A549 (cell line): ENCODE measurements around the gene GSAP. TPM values are rescaled to one million over a fixed set of nuclear protein-coding genes. Genes with fewer than 3 reads are reported as not detected.
A peak's percentile ranks its signal among the peaks of the same experiment; 100 is the strongest.

Experiments
- ATAC-seq, 2 experiments: fragments of 200-7000 bp in 1 of 2; fragments of >200 bp in 1 of 2; cut with Nextera tagmentation in 1 of 2; cut with Tn5 transposase in 1 of 2; 3 replicates each; pipeline versions ENCODE4 v1.8.0 to v1.9.1; 2018 to 2020; ENCODE audit warnings: mild to moderate bottlenecking in 1 of 2, moderate library complexity in 1 of 2
- CTCF ChIA-PET: fragments of 300-600 bp; sonication (Branson Sonifier 250); formaldehyde crosslinking; extraction: SDS; loops from one replicate; lab custom pipeline; 2021; ENCODE audit warnings: antibody characterized with exemption, inconsistent platforms; lab: Yijun Ruan, JAX
- POLR2A ChIA-PET: fragments of 350-600 bp; formaldehyde crosslinking; extraction: SDS; loops from one replicate; lab custom pipeline; 2021; ENCODE audit warnings: antibody characterized with exemption, inconsistent platforms; lab: Yijun Ruan, JAX
- DNase-seq, 2 experiments: peaks; one replicate each; pipeline versions ENCODE4 v3.0.0 to v3.0.0-alpha.2; 2011 to 2016; ENCODE audit warnings: low read depth in 1 of 2, low spot score in 1 of 2
- FAIRE-seq: peaks from 2 replicates; lab custom pipeline; 2011; peaks lifted over from hg19 to GRCh38; lab: Jason Lieb, UNC
- H3K27ac ChIP-seq, 2 experiments: fragments of >200 bp; sonication (Bioruptor Twin); formaldehyde crosslinking; 3 replicates each; pipeline ENCODE4 v1.5.1; 2016 to 2017
- H3K4me1 ChIP-seq: fragments of >200 bp; sonication (Bioruptor Twin); formaldehyde crosslinking; 3 replicates; pipeline ENCODE4 v1.6.1; 2016
- H3K4me2 ChIP-seq: fragments of >200 bp; sonication (Bioruptor Twin); formaldehyde crosslinking; 3 replicates; pipeline ENCODE4 v1.6.1; 2016
- H3K4me3 ChIP-seq: fragments of >200 bp; sonication (Bioruptor Twin); formaldehyde crosslinking; 3 replicates; pipeline ENCODE4 v1.5.1; 2016
- H3K9me3 ChIP-seq: fragments of >200 bp; sonication (Bioruptor Twin); formaldehyde crosslinking; 3 replicates; pipeline ENCODE4 v1.6.1; 2016
- CEBPB ChIP-seq, 2 experiments: fragments of >200 bp in 1 of 2; sonication (Bioruptor Twin) in 1 of 2; formaldehyde crosslinking in 1 of 2; IDR thresholded peaks; 2 replicates each; pipeline ENCODE4 v1.6.1; 2012 to 2016
- CHD4 ChIP-seq: fragments of 200-600 bp; sonication (generic); IDR thresholded peaks from 2 replicates; pipeline ENCODE4 v1.6.1; 2016; ENCODE audit warnings: antibody characterized with exemption, mild to moderate bottlenecking, borderline replicate concordance
- EP300 ChIP-seq, 2 experiments: fragments of >200 bp; sonication (Bioruptor Twin); formaldehyde crosslinking; IDR thresholded peaks; 2 replicates in 1 of 2; 3 replicates in 1 of 2; pipeline ENCODE4 v1.6.1; 2016 to 2017
- FOSB ChIP-seq: fragments of 250-450 bp; sonication (Bioruptor Pico); IDR thresholded peaks from 2 replicates; pipeline ENCODE4 v1.5.0; 2020; ENCODE audit warnings: mild to moderate bottlenecking, moderate library complexity
- FOSL2 ChIP-seq, 2 experiments: fragments of 450-650 bp in 1 of 2; fragments of >200 bp in 1 of 2; sonication (Bioruptor Twin) in 1 of 2; formaldehyde crosslinking; IDR thresholded peaks; 2 replicates each; pipeline versions ENCODE4 v1.5.0 to v1.6.1; 2016 to 2020; ENCODE audit warnings: mild to moderate bottlenecking in 1 of 2, moderate library complexity in 1 of 2
- HOXA7 ChIP-seq: fragments of 250-450 bp; sonication (Bioruptor Pico); IDR thresholded peaks from 2 replicates; pipeline ENCODE4 v1.5.0; 2020; ENCODE audit warnings: mild to moderate bottlenecking, moderate library complexity
- HOXB13 ChIP-seq: fragments of 250-450 bp; sonication (Bioruptor Pico); IDR thresholded peaks from 2 replicates; pipeline ENCODE4 v1.5.0; 2020; ENCODE audit warnings: low read depth, mild to moderate bottlenecking, moderate library complexity
- HOXB5 ChIP-seq: fragments of 250-450 bp; sonication (Bioruptor Pico); IDR thresholded peaks from 2 replicates; pipeline ENCODE4 v1.5.0; 2020; ENCODE audit warnings: mild to moderate bottlenecking, moderate library complexity
- KDM1A ChIP-seq: fragments of 200-600 bp; sonication (generic); IDR thresholded peaks from 2 replicates; pipeline ENCODE4 v1.6.1; 2016; ENCODE audit warnings: low read depth, mild to moderate bottlenecking
- MAFK ChIP-seq: fragments of 450-650 bp; IDR thresholded peaks from 2 replicates; pipeline ENCODE4 v1.6.1; 2014; ENCODE audit not compliant: partially characterized antibody
- MAZ ChIP-seq: fragments of 150-350 bp; IDR thresholded peaks from 2 replicates; pipeline ENCODE4 v1.6.1; 2014; ENCODE audit warnings: antibody characterized with exemption, low read depth, low read length, borderline replicate concordance
- MYC ChIP-seq: IDR thresholded peaks from 2 replicates; pipeline ENCODE4 v1.6.1; 2012; ENCODE audit warnings: mild to moderate bottlenecking, inconsistent platforms, low read length, improper control_type of control experiment, borderline replicate concordance
- NPAS2 ChIP-seq: fragments of 250-450 bp; sonication (Bioruptor Pico); IDR thresholded peaks from 2 replicates; pipeline ENCODE4 v1.8.0; 2022; ENCODE audit warnings: mild to moderate bottlenecking, moderate library complexity, borderline replicate concordance
- NR3C1 ChIP-seq: fragments of >200 bp; sonication (Bioruptor Twin); formaldehyde crosslinking; IDR thresholded peaks from 3 replicates; pipeline ENCODE4 v1.6.1; 2017
- POLR2AphosphoS2 ChIP-seq: conservative IDR thresholded peaks from 2 replicates; pipeline ENCODE4 v1.6.1; 2012; ENCODE audit warnings: low read length, improper control_type of control experiment, inconsistent platforms
- RFX5 ChIP-seq: fragments of 450-650 bp; IDR thresholded peaks from 2 replicates; pipeline ENCODE4 v1.7.1; 2014; ENCODE audit warnings: antibody characterized with exemption, mild to moderate bottlenecking, moderate library complexity
- SMC3 ChIP-seq: fragments of >200 bp; sonication (Bioruptor Twin); formaldehyde crosslinking; IDR thresholded peaks from 3 replicates; pipeline ENCODE4 v1.6.1; 2018; ENCODE audit warnings: inconsistent platforms
- SREBF2 ChIP-seq: fragments of 450-650 bp; IDR thresholded peaks from 2 replicates; pipeline ENCODE4 v1.6.1; 2014; ENCODE audit warnings: mild to moderate bottlenecking, moderate library complexity
- TP53 ChIP-seq: fragments of 250-450 bp; sonication (Bioruptor Pico); IDR thresholded peaks from 2 replicates; pipeline ENCODE4 v1.5.0; 2021; ENCODE audit warnings: mild to moderate bottlenecking, moderate library complexity
- ZFP36 ChIP-seq: fragments of 450-650 bp; IDR thresholded peaks from 2 replicates; pipeline ENCODE4 v1.6.1; 2014; ENCODE audit warnings: borderline replicate concordance; ENCODE audit not compliant: partially characterized antibody
- ZNF302 ChIP-seq: fragments of 250-450 bp; sonication (Bioruptor Pico); IDR thresholded peaks from 2 replicates; pipeline ENCODE4 v1.9.0; 2021; ENCODE audit warnings: inconsistent platforms, mild to moderate bottlenecking, moderate library complexity
- WGBS: methylation state at CpG from one replicate; pipeline ENCODE4 v1.1.6; 2017; ENCODE audit errors: missing lambda C conversion rate; 5-methylcytosine and 5-hydroxymethylcytosine counted together
- polyA plus RNA-seq, 4 experiments: library from polyadenylated mRNA; depleted of rRNA in 3 of 4; stranded (reverse); fragments of >200 nt; fragmentation: RNase III in 1 of 4; extraction: RNeasy Plus Mini Kit Qiagen cat#74134 plus additional on column Dnase treatment in 1 of 4; gene quantifications; 2 replicates in 3 of 4; 3 replicates in 1 of 4; pipeline ENCODE4 v1.2.3, GENCODE V29; 2011 to 2017
- TF ChIP-seq, protein P1 (sequence below): fragments of >200 bp; sonication (Bioruptor Twin); formaldehyde crosslinking; IDR thresholded peaks from 3 replicates; pipeline ENCODE4 v1.5.1; 2016
- TF ChIP-seq, protein P2 (sequence below): fragments of 450-650 bp; IDR thresholded peaks from 2 replicates; pipeline ENCODE4 v1.6.1; 2014; ENCODE audit warnings: antibody characterized with exemption
- TF ChIP-seq, protein P3 (sequence below): fragments of >200 bp; sonication (Bioruptor Twin); formaldehyde crosslinking; IDR thresholded peaks from 3 replicates; pipeline ENCODE4 v1.6.1; 2016
- TF ChIP-seq, protein P4 (sequence below): fragments of >200 bp; sonication (Bioruptor Twin); formaldehyde crosslinking; IDR thresholded peaks from 2 replicates; pipeline ENCODE4 v1.6.1; 2016
- TF ChIP-seq, protein P5 (sequence below): IDR thresholded peaks from 2 replicates; pipeline ENCODE4 v1.6.1; 2012
- TF ChIP-seq, protein P6 (sequence below): IDR thresholded peaks from 2 replicates; pipeline ENCODE4 v1.6.1; 2012

The GSAP gene
- polyA plus RNA-seq, 2 of the 4 experiments (the other 2 are of a cell fraction), result 4.1 to 18.6 TPM

DNA sequence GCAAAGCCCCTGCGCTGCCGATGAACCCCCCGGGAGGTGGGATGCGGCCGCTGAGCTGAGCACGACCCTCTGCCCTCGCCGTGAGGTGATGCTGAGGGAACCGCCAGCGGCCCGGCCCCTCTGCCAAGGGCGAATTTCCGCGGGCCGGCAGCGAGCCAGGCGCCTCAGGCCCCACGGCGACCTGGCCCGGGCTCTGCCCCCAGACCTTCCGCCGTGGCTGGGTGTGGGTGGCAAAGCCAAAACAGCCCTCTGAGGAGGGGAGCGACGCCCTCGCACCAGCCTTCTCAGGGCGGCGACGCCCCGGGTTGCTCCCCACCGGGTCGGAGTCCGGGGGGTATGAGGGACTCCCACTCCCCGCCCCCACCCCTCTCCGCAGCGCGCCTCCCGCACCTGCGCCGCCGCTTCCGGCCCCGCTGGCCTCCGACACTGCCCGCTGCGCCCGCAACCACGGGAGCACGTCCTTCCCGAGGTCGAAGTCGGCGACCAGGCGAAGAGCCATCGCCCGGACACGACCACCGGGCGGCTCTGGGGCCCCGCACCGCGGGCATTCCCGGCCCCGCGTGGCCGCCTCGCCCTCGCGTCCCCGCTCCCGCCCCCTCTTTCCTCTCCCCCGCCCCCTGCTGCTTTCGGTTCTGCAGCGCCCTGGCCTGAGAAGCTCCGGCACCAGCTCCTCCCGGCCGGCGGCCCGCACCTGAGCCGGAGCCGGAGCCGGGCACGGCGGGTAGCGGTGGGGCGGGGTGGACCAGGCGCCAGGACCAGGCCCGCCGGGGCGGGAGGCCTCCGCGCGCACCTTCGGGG lies at the start of gene GSAP (continued):
- TF ChIP-seq, protein P1, sequence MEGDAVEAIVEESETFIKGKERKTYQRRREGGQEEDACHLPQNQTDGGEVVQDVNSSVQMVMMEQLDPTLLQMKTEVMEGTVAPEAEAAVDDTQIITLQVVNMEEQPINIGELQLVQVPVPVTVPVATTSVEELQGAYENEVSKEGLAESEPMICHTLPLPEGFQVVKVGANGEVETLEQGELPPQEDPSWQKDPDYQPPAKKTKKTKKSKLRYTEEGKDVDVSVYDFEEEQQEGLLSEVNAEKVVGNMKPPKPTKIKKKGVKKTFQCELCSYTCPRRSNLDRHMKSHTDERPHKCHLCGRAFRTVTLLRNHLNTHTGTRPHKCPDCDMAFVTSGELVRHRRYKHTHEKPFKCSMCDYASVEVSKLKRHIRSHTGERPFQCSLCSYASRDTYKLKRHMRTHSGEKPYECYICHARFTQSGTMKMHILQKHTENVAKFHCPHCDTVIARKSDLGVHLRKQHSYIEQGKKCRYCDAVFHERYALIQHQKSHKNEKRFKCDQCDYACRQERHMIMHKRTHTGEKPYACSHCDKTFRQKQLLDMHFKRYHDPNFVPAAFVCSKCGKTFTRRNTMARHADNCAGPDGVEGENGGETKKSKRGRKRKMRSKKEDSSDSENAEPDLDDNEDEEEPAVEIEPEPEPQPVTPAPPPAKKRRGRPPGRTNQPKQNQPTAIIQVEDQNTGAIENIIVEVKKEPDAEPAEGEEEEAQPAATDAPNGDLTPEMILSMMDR, result no peak
- TF ChIP-seq HOXB13 (CRISPR knock-in tag) (no peak), MYC (no peak), CHD4 (no peak), HOXB5 (no peak), MAFK (no peak), POLR2AphosphoS2 (no peak), FOSB (CRISPR knock-in tag) (no peak)
- TF ChIP-seq, protein P2, sequence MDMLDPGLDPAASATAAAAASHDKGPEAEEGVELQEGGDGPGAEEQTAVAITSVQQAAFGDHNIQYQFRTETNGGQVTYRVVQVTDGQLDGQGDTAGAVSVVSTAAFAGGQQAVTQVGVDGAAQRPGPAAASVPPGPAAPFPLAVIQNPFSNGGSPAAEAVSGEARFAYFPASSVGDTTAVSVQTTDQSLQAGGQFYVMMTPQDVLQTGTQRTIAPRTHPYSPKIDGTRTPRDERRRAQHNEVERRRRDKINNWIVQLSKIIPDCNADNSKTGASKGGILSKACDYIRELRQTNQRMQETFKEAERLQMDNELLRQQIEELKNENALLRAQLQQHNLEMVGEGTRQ, result no peak

DNA sequence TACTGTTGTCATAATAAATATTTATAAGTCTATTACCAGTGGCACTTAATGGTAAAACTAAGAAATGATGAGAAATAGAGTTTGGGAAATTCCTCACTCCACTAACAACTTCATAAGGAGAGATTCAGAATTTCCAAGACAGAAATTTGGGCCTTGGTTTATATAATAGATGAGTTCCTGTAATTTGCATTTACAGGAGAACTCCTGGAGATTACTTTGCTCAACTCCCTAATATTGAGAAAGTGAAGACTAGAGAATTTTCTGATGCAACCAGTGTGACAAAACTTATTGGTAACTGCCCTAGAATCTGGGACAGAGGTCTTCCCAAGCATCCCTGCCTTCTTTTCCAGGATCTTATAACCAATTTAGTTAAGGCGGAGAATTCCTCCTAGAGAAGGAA lies 49.1 kb upstream of the GSAP start:
- peaks cover 37% of the 10 kb centered on the region for H3K4me1 ChIP-seq
- H3K9me3 ChIP-seq, result no peaks in the 10 kb centered on the region
- peak overlapping the region in 1 of 2 experiments; percentile 12; a peak in 1 of 6 replicates for H3K27ac ChIP-seq
- no peak overlapping the region for H3K4me3 ChIP-seq
- DNase-seq, result no peak
- ChIA-PET POLR2A (no interaction called here), CTCF (interaction anchor here (1.4 kb wide), 1 partner anchor 25 kb away, joined by 5 read pairs; no protein-coding TSS in a partner anchor)
- no peak for ATAC-seq
- TF ChIP-seq, protein P3, sequence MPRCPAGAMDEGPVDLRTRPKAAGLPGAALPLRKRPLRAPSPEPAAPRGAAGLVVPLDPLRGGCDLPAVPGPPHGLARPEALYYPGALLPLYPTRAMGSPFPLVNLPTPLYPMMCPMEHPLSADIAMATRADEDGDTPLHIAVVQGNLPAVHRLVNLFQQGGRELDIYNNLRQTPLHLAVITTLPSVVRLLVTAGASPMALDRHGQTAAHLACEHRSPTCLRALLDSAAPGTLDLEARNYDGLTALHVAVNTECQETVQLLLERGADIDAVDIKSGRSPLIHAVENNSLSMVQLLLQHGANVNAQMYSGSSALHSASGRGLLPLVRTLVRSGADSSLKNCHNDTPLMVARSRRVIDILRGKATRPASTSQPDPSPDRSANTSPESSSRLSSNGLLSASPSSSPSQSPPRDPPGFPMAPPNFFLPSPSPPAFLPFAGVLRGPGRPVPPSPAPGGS, result no peak
- TF ChIP-seq ZFP36, result no peak
- TF ChIP-seq KDM1A, result no peak
- TF ChIP-seq, protein P4, sequence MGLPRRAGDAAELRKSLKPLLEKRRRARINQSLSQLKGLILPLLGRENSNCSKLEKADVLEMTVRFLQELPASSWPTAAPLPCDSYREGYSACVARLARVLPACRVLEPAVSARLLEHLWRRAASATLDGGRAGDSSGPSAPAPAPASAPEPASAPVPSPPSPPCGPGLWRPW, result no peak
- TF ChIP-seq MAZ, result no peak
- no peak for TF ChIP-seq SREBF2
- TF ChIP-seq, protein P5, sequence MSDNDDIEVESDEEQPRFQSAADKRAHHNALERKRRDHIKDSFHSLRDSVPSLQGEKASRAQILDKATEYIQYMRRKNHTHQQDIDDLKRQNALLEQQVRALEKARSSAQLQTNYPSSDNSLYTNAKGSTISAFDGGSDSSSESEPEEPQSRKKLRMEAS, result no peak
- no peak for TF ChIP-seq FOSL2 (IDR thresholded peaks at IDR 0.05)
- TF ChIP-seq FOSL2 (CRISPR knock-in tag; IDR thresholded peaks at IDR 0.05), result no peak
- no peak for TF ChIP-seq EP300 (IDR thresholded peaks at IDR 0.05)
- TF ChIP-seq FOSB (CRISPR knock-in tag), result no peak
- no peak overlapping the region for H3K4me2 ChIP-seq
- FAIRE-seq, result no peak
- 97% methylated on average over 1 of the region's 1 CpG for WGBS

DNA sequence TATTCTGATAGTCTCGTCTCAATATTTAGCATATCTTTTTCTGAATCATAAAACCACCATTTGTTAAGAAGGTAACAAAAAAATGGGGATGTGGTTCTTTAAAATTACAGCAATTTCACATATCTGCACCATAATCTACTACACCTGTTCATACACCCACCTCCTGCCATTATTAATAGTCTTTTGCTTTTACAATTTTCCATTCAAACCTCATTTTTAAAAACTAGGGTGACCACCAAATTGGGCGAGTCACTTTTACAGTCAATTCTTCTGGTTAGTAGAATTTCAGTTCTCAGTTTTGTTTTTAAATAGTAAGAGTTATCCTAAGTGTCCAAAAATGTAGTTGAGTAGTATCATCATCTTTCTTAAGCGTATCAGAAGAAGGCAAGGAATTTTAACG lies 48.4 kb upstream of the GSAP start:
- FAIRE-seq (no peak), DNase-seq (no peak), ATAC-seq (no peak)
- Histone ChIP-seq H3K4me1 (peaks cover 44% of the 10 kb centered on the region), H3K27ac (no peak overlapping the region; a peak in 1 of 6 replicates), H3K4me2 (no peak overlapping the region), H3K4me3 (no peak overlapping the region), H3K9me3 (no peaks in the 10 kb centered on the region)
- CTCF ChIA-PET, result interaction anchor here (1.1 kb wide), 1 partner anchor 50 kb away, joined by 4 read pairs; no protein-coding TSS in a partner anchor
- TF ChIP-seq RFX5 (no peak), HOXA7 (CRISPR knock-in tag) (no peak), TP53 (no peak), SREBF2 (no peak), NPAS2 (CRISPR knock-in tag) (no peak), SMC3 (no peak), ZNF302 (CRISPR knock-in tag) (no peak), NR3C1 (no peak), CEBPB (IDR thresholded peaks at IDR 0.05) (no peak)
- TF ChIP-seq, protein P6, sequence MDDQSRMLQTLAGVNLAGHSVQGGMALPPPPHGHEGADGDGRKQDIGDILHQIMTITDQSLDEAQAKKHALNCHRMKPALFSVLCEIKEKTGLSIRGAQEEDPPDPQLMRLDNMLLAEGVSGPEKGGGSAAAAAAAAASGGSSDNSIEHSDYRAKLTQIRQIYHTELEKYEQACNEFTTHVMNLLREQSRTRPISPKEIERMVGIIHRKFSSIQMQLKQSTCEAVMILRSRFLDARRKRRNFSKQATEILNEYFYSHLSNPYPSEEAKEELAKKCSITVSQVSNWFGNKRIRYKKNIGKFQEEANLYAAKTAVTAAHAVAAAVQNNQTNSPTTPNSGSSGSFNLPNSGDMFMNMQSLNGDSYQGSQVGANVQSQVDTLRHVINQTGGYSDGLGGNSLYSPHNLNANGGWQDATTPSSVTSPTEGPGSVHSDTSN, result no peak
- WGBS, result 93% methylated on average over 4 of the region's 4 CpGs
- POLR2A ChIA-PET, result no interaction called here
